ENCODE results near the gene SPC25.
"Not testable (repeated sequence)": the region's sequence is repeated elsewhere in the genome, so short reads cannot be mapped to it uniquely, and the experiment has no call there.

The SPC25 gene

DNA sequence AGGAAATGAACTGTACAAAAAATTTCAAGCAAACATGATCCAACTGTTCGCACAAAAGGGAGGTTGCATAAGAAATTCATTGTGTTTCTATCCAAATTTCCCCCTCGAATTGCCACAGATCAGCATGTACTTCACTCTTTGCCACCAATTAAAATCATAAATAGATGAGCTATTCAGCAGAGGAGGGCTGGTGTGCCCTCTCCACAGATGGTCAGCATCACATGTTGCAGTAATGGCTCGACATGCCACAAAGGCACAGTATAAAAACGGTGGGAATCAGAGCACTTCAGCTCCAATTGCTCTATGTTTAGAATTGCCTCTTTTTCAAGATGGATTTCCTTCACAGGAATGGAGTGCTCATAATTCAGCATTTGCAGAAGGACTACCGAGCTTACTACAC lies 10.8 kb upstream of the SPC25 start, which contains the start of gene G6PC2:
Gene G6PC2 (plus strand): TSS at position 289 of the 400 bp plus-strand sequence. CDS start 41 bp downstream, at position 330.
- DNase-seq (ENCODE audit: low spot score): no peak

DNA sequence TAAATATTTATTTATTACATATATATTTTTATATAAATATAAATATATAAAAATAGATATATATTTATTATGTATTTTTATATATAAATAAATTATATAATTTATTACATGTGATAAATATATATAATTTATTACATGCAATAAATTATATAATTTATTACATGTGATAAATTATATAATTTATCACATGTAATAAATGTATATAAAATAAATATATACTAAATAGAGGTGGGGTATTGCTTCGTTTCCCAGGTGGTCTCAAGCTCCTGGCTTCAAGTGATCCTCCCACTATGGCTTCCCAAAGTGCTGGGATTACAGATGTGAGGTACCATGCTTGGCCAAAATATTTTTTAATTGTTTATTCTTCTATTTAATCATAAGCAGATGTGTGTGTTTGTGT lies 7.2 kb upstream of the SPC25 start:
- DNase-seq (ENCODE audit: low spot score): no peak

DNA sequence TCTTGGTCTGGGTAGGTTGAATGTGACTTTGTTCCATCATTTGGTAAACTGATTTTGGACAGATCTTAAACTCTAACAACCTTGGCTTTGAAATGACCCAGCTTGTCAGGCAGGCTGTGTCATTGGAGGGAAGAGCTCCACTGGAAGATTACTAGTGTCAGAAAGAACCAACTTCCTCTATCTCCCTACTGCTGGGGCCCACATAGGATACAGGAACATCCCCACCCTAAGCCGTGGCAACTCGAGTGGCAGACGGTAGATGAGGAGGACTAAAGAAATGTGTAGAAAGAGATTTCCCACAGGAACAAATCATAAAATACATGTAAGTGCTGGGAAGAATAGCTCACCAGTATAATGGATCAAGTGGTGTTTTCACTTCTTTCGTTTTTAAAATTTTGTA lies 6.6 kb upstream of the SPC25 start:
- no peak for DNase-seq (ENCODE audit: low spot score)

DNA sequence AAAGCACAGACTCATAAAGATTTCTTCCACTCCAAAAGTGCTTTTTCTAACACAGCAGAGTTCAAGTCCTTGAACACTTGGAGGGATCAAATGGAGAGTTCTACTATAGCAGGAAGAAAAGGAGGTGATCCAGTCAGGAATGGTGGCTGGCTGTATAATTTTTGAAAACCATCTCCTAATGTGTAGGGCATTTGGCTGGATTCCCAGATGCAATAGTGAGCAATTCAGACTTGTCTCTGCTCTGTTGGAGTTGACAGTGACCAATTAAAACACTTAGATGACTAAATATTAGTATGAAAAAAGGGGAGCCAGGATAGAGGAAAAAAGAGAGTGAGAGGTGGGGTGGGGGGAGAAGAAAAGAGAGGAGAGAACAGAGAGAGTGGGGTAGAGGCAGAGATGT lies 5.5 kb upstream of the SPC25 start:
- no peak for DNase-seq (ENCODE audit: low spot score)

DNA sequence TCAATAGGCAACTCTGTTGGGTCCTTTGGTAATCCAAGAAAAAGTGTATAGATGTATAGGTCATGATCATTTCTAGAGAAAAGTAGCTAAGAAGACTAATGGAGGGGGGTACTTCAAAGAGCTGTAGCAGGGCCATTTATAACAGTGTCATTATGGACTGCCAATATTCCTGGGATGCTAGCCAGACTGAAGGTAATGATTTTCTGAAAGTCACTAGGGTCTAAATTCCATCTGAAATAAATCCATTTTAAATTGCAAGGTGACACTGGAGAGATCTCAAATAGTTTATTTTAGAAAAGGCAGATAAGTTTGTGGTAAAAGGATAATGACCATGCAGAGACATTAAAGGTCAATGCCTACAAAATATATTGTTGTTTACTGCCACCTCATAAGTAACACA lies 4.5 kb upstream of the SPC25 start:
- no peak for DNase-seq (ENCODE audit: low spot score)

DNA sequence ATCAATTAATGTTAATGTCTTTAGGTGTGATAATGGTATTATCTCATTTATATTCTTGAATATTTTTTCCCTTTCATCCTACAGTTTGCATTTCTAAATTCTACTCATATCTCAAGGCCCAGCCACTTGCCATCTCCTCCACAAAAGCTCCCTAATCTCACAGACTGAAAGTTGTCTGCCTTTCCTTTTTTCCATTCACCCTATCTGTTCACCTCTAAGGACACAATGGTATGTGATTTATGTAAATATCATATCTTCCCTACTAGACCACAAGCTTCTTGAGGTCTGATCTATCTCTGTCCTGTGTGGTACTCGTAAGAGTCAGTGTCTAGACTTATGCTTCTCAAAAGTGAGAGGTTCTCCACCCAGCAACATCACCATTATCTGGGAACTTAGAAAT lies 3.9 kb upstream of the SPC25 start:
- DNase-seq (ENCODE audit: low spot score): no peak

DNA sequence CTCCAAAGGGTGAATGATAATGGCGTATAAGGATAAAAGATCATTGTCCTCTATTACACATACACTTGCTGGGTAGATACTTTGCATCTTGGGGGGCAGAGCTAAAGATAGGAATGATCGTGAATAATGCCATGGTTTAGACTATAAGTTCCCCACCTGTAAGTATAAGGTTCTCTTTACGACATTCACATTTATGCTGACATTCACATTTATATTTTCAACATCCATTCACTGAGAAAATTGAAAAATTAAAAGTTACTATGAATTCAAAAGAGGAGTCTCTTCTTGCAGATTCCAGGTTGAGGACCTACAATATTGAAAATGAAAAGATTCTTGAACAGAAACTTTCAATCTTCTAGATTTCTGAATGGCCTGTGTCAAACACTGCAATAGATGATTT lies 2.1 kb upstream of the SPC25 start:
- DNase-seq (ENCODE audit: low spot score): no peak

DNA sequence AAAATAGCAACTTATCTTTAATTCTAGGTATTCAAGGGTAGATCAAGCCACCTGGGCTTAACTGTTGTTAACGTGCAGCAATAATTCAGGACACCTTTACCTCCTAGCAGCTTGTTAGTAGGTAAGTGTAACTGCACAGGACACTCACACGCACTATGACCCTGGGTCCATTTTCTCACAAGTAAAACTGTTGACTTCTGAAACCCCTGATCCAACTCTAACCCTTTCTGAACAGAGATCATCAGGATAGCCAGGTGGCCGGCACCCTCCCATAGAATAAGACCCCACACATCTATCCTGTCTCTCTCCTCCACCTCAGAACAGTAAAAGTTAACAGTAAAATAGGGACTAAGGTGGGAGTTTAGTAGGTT lies 610 bp downstream of the SPC25 start:
- DNase-seq (ENCODE audit: low spot score): no peak

DNA sequence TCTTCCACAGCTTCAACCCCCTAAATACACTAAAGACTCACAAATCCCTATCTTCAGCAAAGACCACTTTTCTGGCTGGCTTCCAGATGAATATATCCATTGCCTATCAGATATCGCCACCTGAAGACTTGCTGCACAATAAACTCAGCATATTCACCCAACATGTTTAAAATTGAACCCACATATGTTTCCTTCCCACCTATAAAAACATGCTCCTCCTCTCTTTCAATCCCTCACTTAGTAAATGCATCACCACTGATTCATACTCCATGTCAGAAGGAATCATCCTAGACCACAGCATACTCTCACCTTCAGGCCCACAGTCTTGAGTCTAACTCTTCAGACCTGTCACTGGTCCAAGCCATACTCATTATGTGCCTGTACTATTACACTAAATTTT lies 5.3 kb downstream of the SPC25 start:
- DNase-seq (ENCODE audit: low spot score): no peak

DNA sequence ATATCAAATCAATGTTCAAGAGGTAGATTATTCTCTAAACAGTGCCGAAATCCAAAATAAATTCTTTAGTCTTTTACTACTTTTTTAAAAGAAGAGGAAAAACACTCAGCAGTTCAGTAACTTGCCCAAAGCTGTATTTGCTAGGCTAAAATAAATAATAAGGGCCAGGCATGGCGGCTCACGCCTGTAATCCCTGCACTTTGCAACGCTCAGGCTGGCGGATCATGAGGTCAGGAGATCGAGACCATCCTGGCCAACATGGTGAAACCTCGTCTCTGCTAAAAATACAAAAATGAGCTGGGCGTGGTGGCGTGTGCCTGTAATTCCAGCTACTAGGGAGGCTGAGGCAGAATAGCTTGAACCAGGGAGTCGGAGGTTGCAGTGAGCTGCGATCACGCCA lies 8.1 kb downstream of the SPC25 start:
- DNase-seq (ENCODE audit: low spot score): not testable (repeated sequence)

DNA sequence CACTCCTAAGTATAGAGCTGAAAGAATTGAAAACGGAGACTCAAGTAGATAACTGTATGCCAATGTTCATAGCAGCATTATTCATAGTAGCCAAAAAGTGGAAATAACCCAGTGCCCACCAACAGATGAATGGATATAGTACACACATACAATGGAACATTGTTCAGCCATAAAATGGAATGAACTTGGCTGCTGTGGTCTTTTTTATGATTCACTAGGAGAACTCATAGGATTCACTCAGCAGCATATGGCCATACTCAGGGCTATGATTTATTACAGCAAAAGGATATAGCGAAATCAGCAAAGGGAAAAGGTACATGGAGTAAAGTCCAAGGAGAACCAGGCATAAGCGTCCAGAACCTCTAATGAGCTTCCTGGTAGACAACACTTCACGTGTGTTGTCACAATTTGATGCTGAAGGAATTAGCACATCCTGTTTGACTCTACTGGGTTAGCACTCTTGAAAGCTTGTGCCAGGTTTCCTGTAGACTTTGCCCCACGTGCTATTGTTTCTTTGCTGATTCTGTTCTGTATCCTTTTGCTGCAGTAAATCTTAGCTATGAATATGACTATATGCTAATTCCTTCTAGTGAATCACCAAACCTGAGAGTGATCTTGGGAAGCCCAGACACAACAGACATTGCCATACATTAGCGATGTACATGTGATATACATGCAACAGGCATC lies 15.7 kb downstream of the SPC25 start:
- DNase-seq (ENCODE audit: low spot score): no peak

DNA sequence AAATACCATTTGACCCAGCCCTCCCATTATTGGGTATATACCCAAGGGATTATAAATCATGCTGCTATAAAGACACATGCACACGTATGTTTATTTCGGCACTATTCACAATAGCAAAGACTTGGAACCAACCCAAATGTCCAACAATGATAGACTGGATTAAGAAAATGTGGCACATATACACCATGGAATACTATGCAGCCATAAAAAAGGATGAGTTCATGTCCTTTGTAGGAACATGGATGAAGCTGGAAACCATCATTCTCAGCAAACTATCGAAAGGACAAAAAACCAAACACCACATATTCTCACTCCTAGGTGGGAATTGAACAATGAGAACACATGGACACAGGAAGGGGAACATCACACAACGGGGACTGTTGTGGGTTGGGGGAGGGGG lies 19.4 kb downstream of the SPC25 start:
- DNase-seq (ENCODE audit: low spot score): not testable (repeated sequence)

DNA sequence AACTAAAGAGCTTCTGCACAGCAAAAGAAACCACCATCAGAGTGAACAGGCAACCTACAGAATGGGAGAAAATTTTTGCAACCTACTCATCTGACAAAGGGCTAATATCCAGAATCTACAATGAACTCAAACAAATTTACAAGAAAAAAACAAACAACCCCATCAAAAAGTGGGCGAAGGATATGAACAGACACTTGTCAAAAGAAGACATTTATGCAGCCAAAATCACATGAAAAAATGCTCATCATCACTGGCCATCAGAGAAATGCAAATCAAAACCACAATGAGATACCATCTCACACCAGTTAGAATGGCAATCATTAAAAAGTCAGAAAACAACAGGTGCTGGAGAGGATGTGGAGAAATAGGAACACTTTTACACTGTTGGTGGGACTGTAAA lies 19.9 kb downstream of the SPC25 start:
- not testable (repeated sequence) for DNase-seq (ENCODE audit: low spot score)

DNA sequence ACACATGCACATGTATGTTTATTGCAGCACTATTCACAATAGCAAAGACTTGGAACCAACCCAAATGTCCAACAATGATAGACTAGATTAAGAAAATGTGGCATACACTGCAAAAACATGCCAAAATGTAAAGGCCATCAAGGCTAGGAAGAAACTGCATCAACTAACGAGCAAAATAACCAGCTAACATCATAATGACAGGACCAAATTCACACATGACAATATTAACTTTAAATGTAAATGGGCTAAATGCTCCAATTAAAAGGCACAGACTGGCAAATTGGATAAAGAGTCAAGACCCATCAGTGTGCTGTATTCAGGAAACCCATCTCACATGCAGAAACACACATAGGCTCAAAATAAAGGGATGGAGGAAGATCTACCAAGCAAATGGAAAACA lies 23.1 kb downstream of the SPC25 start:
- not testable (repeated sequence) for DNase-seq (ENCODE audit: low spot score)

DNA sequence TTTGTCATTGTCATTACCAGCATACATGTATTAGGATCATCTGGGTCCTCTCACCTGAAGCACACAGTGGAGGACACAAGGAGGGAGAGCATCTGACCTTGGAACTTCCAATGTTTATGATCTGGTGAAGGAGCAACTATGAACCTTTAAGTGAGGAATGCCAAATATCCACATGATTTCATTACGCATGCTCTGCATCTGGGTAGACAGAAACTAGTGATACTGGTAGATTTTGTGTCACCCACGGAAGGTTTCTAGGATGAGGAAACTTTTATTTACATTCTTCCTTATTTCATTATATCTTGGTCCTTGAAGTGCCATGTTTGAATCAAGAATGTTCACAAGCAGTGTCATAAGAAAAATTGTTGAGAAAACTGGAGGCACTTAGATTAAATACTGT lies 32.1 kb downstream of the SPC25 start:
- DNase-seq (ENCODE audit: low spot score): no peak

DNA sequence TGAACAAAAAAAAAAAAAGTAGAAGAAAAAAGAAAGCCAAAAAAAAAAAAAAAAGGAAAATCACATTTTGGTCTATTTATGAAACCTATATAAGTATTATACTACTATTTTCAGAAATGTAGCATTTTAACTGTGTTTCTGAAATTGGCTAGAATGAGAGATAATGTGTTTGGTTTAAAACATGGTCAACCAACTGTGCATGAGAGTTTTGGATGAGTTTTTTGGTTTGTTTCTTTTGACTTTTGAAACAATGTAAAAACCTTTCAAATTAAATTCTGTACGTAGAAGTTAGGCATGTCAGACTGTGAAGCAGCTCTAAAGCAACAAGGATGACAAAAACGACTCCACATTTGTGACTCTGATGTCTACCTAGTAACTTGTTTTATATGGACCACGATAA lies 34.6 kb downstream of the SPC25 start:
- DNase-seq (ENCODE audit: low spot score): no peak

DNA sequence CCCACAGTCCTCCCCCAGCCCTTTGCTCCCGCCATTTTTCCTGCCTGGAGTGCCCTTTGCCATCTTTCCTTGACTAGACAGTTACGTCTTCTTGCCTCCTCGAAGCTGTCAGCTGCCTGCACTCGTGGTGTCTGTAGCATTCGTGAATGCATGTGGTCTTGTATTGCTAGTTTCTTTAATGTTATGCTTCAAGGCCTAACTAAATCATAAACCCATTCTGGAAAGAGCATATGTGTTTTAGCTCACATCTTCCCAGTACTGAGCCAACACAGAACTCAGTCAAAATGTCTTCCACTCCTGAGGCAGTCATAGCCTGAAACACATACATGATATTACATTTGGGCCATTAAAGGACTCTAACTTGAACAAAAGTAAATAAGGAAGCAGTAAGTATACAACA lies 35.6 kb downstream of the SPC25 start:
- no peak for DNase-seq (ENCODE audit: low spot score)

DNA sequence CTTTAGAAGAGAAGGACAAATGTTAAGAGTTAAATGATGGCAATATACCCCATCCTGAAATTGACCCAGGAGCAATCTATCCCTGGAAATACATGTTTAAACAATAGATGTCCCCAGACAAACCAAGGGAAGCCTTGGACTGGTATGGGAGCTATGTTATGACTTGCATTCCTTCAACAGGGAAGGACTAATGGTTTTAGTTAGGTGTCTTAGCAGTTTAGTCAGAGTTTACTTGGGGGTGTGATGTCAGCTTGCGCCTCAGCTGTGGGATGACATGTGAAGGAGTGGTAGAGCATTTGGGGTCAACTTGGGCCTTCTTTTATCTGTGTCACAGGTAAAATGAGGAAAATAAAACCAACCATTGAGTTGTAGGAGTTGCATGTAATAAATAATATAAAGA lies 36.8 kb downstream of the SPC25 start:
- no peak for DNase-seq (ENCODE audit: low spot score)

DNA sequence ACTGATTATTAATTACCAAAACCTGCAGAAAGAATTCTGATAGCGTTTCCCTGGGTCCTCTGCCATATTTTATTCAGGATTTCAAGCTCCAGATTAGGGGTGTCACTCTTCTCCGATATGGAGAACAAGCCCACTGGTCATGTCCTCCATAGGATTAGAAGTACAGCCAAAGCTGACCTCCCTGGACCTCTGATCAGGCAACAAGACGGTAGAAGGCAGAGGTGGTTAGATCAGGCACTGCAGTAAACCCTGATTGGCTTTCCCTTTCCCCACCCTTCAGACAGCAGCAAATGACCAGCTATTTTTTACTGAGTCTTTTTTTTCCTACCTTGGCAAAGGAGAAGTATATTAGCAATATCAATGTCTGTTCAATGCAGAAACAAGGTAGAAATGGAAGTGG lies 37.7 kb downstream of the SPC25 start:
- DNase-seq (ENCODE audit: low spot score): no peak

DNA sequence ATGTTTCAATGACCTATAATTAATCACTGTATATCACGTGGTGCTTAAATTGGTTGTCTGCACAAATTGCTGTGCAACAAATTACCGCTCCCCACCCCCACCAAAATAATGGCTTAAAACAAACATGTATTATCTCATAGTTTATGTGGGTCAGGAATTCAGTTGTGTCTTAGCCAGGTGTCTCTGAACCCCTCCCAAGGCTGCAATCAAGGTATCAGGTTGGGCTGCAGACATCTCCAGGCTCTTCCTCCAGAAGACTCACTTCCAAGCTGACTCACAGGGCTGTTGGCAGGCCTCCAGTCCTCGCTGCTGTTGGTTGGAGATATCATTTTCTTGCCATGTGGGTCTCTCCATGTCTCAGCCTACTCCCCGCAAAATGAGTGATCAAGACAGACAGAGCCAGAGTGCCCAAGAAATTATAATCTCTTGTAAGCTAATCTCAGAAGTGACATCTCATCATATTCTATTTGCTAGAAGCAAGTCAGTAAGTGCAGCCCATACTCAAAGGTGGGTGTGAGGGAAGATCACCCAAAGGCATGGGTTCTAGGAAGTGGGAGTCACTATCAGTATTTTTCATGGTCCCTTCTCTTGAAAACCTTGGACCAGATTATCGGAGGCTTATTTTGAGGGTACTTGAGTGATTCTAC lies 38.4 kb downstream of the SPC25 start:
- no peak for DNase-seq (ENCODE audit: low spot score)

DNA sequence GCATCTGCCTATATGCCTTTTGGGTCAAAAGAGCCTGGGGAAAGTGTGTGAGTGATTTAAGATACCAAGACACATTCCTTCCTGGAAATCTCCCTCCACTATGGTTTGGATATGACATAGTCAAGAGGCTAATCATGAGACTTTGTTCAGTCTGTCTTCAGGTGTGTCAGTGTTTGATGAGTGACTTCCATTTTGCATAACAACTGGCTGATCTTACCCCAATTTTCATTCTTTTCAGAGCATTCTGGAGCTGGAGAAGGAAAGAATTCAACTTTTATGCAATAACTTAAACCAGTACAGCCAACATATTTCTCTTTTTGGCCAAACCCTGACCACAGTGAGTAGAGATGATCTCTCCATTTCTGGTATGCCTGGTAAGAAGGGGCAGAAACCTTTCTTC lies 39.4 kb downstream of the SPC25 start:
- DNase-seq (ENCODE audit: low spot score): no peak

DNA sequence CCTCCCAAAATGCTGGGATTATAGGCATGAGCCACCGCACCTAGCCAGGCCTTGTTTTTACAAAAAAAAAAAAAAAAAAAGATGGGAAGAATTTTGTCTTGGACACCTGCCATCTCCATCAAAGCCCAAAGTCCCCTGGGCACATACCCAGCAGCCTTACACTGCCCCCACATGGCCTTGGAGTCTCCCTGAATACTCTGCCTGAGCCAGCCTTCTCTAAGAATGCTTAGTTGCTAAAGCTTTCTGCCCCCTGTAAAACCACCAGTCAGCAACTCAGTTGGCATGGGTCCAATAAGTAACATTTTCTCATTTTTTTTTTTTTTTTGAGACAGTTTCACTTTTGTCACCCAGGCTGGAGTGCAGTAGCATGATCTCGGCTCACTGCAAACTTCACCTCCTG lies 40.6 kb downstream of the SPC25 start:
- no peak for DNase-seq (ENCODE audit: low spot score)

DNA sequence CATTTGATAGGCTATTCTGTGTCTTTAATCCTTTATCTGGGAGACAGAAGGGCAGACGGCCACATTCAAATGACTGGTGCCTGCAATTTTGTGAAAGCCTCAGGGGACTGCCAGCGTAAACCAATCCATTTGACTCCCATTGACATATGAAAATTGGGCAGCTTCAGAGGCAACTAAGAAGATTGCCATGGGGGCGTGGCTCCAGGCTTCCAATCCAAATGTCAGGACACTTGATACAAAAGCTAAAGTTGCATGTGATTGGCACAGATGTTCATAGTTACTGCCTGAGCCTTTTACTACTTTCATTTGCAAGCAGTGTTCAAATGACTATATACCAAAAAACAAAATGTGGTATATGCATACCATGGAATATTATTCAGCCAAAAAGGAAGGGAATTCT lies 42.0 kb downstream of the SPC25 start:
- no peak for DNase-seq (ENCODE audit: low spot score)

DNA sequence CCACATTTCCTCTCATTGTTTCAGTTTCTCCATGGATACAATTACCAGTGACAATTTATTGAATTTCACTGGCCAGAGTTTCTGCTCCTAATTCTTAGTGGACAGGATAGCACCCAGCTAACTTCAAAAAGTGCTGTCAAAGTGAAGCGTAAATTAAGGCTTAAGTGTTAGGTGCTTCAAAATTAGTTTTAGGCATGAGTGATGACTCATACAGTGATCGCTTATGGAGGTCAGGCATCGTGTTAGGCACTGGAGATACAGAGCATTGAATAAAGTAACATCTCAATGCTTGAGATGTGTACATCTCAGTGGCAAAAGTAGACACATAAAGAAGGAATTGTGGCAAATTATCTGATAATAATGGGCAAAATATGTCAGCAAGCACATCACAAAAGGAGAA lies 47.0 kb downstream of the SPC25 start:
- no peak for DNase-seq (ENCODE audit: low spot score)

All from activated CD4-positive, alpha-beta T cell treated with anti-CD3 and anti-CD28 coated beads, Interleukin-2, Interleukin-4, amounts not matched to agents 100 ng/mL and 50 ng/mL, durations not matched to agents 16 hours and 8 hours (primary cell).